NCI-H1105 (cell line): Measurements from ENCODE around the gene SPTLC3.
A peak's percentile ranks its signal among the peaks of the same experiment; 100 is the strongest.

Experiments used
- DNase-seq: peaks from one replicate; lab custom pipeline; 2025; lab: John Stamatoyannopoulos, UW

Gene SPTLC3

DNA sequence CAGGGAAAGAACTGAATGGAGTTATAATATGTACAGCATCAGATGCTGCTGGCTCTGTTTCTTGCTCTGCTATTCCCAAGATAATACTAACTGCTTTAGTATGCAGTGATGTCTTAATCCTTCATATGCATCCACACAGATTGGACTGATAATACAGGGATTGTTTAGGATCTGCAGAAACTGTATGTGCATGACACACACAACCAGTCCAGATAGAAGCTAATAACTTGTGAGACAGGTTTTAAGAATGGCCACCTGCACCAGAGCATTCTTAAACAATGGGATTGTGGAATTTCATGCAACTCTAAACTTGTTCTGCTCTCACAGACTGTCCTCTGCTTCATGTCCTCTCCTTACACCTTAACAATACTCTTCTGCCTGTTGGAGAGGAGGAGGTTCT, 90.9 kb downstream of the SPTLC3 start:
- no peak for DNase-seq

DNA sequence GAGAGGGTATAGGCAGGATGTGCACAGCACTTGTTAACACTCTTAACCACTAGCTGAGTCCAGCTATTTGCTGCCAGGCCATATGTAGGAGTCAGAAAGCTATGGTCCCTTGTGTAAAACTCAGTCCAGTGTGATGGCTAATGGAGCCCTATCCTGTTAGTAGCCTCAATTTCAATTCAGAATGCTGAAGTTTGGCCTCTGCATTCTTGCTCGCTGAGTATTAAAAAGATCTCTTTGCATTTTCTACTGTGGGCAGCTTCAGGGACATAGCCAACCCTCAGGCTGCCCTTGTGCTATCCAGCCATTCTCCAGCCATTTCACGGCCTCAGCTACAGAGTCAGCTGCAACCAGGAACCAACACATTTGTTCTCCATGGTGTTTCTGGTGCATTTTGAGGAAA, 92.5 kb downstream of the SPTLC3 start:
- no peak for DNase-seq

DNA sequence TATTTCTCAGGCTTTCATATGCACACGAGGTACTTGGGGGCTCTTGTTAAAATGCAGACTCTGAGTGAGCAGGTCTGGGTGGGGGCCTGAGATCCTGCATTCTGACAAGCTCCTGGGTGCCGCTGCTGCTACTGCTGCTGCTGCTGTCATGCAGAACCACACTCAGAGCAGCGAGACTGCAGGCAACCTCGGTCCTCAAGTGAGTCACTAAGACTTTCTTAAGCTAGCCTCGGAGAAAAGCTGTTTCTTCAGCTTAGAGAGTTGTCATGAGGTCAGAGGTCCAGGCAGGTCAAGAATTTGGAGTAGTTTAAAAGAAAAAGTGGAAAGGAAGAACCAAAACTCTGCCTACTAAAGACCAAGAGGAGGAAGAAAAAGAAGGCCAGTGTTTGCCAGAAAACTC, 92.9 kb downstream of the SPTLC3 start:
- DNase-seq, result no peak

DNA sequence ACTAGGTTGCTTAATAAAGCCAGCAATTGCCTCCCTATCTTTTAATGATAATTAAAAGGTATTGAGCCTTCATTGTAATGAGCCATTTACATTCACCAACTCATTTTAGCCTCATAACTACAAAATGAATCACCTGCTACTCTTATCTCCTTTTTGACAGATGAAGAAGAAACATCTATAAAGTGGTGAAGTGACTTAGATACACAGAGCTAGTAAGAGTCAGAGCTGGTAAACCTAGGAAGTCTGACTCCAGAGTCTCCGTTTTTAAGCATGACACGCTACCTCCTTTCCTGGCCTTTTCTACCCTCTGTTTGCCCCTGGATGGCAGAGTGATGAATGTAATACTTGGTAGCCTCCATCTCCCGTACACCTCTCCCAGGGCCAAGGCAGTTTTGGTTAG, 93.5 kb downstream of the SPTLC3 start:
- DNase-seq, result no peak

DNA sequence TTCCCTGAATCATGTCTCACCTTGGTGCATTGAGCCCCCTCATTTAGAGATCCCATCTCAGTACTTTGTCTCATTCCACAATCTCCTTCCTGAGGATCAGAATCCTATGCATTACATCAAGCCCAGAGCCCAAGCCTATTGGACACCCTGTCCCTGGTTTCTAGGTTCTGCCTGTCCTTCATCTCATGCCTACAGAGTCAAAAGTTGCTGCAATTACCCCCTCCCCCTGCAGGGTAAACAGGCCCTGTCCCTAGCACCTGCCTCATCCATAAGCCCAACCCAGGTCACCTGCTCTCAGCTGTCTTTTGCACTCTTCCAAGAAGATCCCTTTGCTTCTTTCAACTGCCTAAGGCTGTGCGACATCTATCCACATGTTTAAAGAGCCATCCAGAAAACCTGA, 93.9 kb downstream of the SPTLC3 start:
- DNase-seq, result no peak

DNA sequence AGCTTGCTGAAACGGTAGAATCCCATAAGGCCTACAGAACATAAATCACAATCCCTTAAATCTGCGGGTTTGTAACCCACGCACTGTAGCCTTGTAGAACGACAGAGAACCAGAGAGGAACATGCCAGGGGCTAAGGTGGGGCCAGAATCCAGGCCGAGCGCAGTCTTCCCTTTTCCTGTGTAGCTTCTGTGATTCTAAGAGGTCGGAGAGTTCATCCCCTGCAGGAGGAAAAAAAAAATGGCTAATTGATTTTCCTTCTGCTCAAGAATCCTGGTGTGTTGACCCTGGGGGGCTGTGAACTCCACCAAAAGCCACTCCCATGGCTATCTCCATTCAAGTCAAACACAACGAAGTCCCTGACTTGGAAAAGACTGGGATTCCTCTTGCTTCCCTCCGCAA, 96.3 kb downstream of the SPTLC3 start:
- DNase-seq, result no peak

DNA sequence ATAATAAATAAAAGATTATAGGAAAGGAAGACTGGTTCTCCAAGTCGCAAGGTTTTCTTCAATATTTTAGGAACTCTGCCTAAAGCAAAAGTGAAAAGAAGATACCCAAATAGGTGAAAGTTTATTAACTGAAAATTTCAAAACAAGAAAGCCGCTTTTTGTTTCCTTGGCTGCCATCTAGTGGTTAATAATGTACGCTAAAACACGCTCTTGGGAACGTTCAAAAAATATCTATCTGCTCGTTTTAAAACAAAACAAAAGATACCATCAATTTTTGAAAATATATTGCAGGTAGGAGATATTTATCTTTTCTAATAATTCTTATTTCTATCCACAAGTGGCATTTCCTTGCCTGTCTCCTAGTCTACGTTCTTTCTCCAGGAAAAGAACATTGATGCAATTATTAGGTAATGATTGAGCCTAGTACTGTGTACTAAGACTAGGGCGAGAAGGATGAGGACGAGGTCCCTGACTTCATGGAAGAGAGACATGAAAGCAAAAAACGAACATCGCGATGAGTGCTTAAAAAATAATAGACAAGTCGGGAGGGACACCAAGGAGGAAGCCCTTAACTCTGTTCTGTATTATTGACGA, 97.2 kb downstream of the SPTLC3 start:
- peak; percentile 5 for DNase-seq

DNA sequence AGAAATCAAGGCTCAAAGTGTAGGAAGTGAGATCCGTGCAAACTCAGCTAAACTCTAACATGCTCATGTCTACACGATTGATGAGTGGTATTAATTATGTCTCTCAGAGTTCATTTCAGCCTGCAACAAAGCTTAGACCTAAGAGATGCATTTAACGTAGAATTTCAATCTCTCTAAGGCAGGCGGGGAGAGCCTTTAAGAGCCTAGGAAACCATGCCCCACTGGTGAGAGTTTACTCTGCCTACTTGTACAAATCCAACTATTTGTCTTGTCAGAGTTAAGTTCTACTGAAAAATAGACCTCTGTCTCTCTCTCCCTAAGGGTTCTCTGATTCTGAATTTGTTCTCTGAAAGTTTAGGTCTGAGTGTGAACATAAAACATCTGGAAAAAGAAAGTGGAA, 100.9 kb downstream of the SPTLC3 start:
- no peak for DNase-seq

DNA sequence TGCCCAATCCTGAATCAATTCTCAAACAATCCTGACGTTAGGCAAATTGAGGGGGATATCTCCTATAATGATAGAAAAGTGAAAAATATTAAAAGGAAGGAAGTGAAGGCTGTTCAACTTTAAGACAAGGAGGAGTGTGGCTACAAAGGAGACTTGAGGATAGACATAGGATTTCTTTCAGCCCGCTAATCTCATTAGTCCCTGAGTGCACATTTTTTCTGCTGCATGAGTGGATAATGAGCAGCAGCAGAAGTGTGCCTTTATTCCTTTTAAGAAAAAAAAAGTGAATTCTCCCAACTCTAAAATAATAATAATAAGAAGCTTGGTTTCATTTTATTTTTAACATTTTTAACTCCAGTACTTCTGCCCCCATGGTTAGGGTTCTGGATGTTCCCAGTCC, 102.0 kb downstream of the SPTLC3 start:
- no peak for DNase-seq

DNA sequence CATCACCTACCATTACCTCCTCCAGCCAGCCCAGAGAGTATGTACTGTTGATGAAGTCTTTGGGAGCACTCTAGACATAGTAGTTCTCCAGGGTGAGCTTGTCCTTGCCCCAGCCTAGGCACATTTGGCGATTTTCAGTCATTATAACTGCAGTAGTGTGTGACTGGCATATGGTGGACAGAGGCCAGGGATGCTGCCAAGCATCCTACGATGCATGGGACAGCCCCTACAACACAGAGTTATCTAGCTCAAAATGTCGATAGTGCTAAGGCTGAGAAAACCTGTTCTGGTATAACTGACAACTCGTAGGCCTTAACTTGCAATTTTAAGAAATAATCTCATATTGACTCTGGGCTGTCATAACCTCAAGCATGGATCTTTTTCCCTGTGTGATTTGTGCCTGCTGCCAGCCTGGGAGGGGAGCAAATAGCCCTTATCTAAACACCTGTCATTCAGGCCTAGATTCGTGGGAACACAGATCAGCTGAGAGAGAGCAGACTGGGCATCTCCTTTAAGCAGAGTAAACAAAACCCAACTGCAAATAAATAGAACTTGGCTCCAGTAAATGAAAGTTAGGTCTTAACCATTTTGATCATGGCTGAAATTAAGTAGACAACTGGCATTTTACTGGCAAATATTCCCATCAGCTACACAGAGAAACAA, 102.6 kb downstream of the SPTLC3 start:
- peak; percentile 46 for DNase-seq

DNA sequence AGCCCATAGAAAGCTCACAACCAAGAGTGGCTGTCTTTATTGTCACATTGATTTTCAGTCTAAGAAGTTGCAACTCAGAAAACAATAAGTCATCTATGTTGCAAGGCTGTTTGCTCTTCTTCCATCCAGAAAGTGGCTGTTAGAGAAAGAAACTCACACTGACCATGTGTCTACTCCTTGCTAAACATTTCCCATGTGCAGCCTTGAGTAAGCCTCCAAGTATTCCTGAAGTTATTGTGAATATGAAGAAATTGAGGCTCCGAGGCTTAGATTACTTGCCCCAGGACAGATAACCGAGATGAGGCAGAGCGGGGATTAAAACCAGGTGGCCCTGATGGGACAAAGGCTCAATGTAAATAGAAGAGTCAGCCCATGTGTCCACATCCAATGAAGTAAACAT, 105.0 kb downstream of the SPTLC3 start:
- no peak for DNase-seq

DNA sequence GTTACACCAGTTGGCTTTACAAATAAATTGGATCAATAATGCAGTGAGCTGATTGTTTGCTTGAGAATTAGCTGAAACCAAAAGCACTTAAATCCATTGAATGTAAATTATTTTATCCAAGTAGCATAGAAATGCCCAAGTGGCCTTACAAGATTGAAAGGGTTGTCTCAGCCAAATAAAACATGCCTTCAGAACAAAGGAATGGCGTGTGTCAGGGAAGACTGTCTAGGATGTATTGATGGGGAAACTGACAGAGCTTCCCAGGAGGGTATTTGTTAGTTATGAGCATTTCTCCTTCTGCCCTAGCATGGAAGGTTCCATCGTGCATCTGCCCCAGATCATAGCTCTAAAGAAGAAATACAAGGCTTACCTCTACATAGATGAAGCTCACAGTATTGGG, 108.4 kb downstream of the SPTLC3 start:
- DNase-seq, result no peak

DNA sequence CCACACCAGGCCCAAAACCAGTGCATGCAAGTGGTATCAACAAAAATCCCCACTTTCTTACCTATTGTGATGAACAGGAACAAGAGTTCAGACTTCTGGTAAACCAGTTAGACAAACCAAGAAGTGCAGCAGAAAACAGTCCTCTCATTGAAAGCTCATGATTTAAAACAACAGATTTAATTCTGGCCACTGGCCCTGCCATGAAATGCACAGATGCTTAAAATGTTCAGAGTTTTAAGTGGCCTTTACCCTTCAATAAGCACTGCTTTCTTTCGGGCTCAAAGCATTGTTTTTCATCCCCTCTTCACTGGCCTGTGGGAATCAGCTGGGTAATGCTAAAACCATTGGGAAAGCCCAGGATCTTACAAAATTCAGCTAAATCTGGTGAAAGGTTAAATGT, 109.9 kb downstream of the SPTLC3 start:
- DNase-seq, result no peak

DNA sequence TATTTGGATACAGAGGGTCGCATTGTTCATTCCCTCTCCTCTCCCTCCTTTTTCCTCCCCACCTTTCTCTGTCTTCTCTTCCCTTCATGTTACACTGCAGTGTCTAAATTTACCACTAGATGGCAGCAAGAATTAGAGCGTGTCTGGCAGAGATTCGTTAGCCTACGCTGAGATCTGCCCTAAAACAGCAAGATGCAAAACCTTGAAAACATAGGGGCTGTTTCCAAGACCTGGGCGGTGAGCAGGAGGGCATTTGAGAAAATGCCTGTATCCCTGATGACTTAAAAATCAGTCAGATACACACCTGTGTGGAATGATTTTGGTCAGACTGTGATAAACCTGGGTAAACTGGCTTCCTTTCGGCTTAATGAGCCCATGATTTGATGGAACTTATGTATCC, 110.8 kb downstream of the SPTLC3 start:
- peak; percentile 72 for DNase-seq

DNA sequence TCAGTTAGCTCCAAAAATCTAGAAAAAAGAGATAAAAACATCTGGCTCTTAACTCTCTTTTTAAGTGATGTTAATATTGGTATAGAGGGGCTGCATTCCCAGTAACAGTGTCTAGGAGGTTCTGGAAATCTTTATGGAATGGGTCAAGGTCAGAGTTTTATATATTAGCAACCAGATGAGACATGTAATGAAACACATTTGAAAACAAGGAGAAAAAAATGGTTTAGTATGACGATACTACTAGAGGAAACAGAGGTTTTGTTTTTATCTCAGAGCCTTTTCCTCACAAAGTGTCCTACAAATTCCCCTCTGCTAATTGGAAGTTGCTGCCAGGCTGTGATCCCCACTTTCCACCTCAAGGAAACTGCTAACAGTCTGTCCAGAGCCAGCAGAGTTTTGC, 111.7 kb downstream of the SPTLC3 start:
- no peak for DNase-seq

DNA sequence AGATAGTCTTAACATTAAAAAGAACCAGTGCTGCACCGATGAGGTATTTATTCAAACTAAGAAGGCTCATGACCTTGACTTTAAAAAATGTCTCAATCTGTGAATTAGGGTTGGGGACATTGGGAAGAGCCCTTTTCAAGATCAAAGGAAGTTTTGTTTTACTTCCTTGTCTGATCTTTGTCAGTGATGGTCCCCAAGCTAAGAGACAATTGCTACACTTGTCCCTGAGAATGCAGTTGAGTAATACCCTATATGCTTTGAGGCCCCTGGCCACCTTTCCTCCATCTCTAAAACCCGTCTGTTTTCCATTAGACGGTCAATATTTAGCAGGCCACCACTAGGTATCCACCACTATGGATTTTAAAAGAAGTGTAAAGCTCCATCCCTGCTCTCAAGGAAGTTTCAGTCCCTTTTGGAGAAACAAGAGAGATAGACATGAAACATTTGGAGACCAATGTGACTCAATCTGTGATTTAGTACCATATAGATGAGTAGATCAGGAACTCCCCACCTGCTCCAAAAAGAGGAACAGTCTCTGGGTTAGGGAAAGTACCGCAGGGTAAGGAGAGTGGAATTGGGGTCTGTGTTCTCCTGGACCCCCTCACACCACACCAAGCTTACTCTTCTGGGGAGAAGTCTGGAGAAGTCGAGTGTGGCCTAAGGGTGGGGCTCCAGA, 113.2 kb downstream of the SPTLC3 start:
- DNase-seq, result no peak

DNA sequence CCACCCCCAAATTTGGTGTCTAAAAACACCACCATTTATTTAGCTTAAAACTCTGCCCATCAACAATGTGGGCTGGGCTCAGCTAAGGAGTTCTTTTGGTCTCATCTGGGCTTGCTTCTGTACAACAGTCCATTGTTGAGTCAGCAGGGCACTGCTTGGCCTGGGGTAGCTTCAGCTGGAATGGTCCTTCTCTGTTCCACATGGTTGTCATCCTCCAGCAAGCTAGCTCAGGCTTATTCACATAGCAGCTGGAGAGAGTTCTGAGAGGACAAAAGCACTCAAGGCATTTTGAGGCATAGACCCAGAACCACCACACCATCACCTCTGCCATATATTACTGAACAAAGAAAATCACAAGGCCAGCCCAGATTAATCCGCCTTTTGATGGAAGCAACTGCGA, 116.7 kb downstream of the SPTLC3 start:
- no peak for DNase-seq

DNA sequence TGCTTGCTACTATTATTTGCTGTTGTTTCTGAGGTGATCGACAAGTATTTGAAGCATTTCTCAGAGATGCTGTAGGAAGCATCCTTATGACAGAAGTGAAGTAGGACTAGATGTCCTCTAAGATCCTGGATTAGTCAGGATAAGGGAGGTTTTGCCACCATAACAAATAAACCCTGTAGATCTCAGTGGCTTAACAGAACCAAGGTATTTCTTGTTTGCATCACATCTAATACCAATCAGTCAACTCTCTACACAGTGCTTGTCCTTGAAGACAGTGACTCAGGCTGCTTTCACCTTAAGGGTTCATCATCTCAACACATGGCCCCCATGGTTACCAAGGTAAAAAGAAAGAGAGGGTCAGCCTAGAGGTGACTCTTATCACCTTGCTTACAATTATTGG, 119.4 kb downstream of the SPTLC3 start:
- DNase-seq, result no peak

DNA sequence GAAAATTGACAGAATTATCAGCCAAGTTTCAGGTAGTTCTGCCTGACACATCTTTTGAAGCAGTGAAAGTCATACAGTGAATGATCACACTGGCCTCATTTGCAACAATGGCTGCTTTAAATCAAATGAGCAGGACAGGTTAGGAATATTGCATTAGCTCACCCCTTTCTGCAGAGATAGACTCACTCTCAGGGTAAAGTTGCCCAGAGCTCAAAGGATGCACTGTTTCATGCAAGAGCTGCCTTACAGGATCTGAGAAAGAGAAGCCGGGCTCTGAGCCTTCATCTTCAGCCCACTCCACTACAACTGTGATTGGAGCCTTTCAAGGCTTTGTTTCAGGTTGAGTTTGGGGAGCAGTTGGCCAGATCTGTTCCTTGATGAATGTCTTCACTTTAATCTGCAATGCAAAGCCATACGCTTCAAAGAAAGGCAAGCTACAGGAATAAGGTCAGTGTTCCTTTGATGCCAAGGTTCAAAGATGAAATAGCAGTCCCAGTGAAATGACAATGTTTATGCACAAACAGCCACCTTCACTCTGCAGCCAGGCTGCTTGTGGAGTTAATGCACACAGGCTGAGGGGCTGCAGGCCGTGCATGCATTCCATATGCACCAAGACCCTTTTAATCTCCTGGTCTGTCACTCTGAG, 121.4 kb downstream of the SPTLC3 start:
- DNase-seq, result no peak

DNA sequence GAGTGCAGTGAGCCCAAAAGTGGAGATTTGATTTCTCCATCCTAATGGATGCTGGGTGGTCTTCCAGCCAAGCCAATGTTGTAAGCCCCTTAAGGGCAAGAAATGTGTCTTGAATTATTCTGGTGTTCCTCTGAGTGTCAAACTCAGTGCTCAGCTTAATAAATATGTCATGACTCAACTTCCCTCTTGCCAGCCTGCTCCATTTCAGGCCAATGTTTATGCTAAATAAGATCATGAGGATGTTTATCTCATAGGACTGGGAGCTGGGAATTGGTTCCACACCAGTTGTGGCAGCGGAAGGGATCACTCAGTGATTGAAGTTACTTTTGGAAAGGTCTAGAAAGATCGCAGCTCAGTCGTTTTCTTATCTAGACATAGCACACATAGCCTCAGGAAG, 121.9 kb downstream of the SPTLC3 start:
- DNase-seq, result no peak

DNA sequence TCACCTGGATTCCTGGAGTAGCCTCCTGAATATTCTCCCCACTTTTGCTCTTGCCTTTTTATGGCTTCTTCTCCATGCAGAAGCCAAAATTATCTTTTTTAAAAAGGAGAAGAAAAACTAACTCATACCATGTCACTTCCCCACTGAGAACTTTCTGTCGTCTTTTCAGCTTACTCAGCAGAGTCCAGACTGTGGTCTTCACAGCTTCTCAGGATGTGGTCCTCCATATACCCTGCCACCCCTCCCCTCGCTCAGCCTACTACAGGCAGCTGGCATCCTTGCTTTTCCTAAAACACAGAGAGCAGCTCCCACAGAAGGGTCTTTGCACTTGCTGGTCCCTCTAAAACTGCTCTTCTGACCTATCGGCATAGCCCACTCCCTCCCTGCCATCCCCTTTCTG, 122.9 kb downstream of the SPTLC3 start:
- DNase-seq, result no peak

DNA sequence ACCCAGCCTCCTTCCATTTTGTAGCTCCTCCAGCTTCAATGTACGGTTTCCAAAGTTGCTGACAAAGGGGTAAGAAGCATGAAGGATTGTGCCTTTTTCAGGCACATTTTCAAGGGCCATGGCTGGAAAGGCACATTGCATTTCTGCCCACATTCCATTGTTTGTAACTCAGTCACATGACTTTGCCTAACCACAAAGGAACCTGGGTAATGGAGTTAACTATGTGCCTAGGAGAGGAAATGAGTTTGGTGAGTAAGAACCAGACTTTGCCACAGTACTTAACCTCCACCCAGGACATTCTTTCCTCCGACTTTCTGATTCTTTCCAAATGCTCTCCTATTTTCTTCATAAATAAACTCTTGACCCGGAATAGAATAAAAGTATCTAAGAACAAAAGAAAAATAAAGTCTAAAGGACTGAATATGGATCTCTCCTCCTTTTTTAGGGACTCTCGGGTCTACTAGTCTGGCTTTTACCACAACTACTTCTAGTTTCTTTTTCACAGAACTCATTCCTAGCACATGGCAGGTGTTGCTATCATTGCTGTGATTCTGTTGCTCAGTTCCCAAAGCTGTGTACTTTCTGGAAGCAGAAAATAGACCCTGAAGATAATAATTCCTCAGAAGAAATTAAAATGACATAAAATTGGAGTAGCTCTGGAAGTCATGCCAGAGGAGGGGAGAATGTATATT, 130.8 kb downstream of the SPTLC3 start:
- no peak for DNase-seq

DNA sequence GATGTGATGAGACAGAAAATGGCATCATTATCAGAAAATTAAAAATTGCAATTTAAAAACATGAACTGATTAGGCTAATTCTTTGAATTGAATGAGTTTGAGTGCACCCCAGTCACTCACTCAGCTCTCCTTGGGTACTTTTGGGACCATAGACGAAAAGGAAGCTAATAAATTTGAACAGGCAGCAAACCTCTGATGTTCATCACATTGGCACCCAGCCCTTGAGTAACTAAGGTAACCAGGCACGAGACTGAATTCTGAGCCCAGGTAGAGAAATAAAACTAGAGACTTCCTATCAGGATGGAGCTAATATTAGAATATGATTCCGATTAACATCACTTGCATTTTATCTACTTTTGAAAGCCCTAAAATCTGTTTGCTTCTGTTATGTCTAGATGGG, 131.4 kb downstream of the SPTLC3 start:
- no peak for DNase-seq
